NCI-H2029 treated with DMSO at 0.1 percent for 48 hours (cell line): ENCODE measurements around the gene CTSC.

Experiments
- DNase-seq: peaks from one replicate; lab custom pipeline; 2025; lab: John Stamatoyannopoulos, UW

CTSC gene

DNA sequence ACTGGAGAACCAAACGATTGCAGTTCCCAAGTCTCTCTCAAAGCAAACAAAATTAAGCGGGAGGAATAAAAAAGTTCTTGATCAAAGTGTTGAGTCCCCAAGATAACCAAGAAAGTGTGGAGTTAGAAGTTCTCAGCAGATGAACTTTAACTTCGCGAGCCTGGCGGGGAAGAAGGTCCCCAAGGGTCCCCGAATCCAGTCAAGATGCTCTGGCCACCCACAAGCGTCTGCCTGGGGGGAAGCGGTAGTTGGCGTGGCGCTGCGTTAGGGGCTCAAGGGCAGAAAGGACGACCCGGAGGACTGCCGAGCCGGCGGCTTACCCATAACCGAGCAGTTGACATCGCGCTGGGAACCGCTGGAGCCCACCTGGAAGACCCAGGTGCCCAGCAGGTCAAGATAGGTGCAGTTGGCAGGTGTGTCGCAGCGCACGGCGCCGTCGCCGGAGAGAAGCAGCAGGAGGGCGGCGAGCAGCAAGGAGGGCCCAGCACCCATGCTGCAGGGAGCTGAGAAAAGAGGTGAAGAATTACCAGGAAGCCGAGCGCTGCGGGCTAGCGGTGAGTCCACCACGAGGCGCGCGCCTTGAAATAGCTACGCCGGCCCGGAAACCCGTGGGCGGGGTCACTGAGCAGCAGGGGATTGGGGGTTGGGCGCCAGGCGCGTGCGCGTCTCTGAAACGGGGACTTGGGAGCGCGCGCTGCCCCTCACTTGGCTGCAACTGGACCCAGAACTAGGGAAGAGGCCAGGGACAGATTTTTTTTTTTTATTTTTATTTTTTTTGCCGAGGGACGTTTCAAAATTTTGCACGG lies at the start of gene CTSC:
TSS of gene CTSC (minus strand) at position 556 of the 806 bp plus-strand sequence. CDS start at position 492, 64 bp downstream.
- DNase-seq: peak; percentile 82

DNA sequence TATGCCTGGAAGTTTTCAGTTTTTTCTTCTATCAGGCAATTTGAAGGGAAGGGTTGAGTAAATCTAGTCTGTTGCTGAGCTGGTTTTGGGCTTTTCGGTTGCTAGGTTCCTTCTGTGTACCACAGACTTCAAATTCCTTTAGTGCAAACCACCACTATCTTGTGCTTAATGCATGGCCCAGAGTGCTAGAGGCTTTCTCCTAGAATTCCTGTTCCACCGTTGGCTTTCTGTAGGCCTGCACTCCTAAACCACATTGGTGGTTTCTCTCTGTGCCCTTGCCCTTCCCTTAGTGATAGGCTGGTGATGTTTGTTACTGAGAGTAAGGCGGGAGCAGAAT lies 47.1 kb upstream of the CTSC start:
- DNase-seq: no peak

DNA sequence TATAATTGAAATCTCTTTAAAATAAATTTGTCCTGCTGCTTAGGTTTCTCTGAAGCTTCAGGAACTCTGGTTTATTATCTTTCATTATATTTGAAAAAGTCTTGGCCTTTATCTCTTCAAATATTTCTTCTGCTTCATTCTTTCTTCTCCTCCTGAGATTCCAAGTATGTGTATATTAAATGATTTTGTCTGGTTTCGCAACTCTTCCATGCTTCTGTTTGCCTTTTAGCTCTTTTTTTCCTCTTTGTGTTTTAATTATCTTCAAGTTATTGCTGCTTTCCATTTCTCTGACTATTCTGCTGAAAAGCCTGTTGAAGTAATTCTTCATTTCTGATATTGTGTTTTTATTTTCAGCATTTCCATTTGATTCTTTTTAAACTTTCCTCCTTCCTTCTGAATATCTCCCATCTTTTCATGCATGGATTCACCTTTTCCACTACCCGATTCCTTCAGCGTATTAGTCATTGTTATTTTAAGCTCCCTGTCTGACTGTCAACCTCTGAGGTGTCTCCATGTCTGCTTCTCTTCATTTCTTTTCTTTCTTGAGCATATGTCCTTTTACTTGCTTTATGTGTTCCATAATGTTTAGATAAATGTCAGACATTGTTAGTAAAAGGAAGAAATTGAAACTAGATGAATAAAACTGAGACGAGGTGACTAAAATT lies 46.6 kb upstream of the CTSC start:
- DNase-seq: no peak

DNA sequence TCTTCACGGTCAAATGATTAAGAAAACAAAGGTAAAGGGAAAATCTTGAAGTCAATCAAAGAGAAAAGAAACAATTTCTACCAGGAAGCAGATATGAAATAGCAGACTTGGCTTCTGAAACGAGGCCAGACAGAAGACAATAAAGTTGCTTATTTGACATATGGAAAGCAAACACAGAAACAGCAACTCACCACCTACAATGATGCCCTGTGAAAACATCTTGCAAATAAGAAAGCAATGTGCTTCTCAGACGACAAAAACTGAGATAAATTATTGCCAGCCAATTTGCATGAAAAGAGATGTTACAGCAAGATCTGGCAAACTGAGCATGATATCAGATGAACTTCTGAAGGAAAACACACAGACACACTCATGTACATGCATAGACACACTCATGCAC lies 45.9 kb upstream of the CTSC start:
- no peak for DNase-seq

DNA sequence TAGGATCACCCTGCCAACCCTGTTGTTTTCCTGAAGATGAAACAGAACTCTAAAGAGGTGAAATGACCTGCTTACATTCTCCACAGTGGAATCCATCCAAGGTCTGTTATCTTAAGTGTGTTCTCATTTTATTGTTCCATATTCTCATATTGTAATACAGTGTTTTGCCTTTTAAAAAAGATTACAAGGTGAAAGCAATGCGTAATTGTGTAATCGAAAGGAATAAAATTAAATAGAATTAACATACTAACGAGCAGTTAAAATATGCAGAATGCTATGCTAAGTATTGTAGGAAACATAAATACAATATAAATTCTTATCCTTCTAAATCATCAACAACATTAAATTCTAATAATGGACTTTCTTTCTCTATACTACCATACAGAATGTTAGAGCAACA lies 41.6 kb upstream of the CTSC start:
- no peak for DNase-seq

DNA sequence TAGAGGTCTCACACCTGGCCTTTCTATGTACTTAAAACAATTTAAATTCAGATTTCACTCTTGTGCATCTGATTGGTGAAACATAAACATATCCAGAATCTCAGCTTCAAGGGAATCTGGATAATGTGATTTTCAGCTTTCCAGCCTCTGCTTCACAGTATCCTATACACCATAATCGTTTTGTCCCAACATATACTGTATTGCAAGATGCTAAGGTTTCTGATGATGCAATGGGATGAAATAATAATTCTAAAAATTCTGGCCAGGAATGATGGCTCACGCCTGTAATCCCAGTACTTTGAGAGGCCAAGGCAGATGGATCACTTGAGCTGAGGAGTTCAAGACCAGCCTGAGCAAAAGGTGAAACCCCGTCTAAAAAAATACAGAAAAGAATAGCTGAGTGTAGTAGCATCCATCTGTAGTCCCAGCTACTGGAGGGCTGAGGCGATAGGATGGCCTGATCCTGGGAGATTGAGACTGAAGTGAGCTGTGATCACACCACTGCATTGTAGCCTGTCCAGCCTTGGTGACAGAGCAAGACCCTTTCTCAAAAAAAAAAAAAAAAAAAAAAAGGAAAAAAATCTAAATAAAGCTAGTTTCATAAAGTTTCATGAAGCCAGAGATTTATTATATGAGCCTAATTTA lies 41.0 kb upstream of the CTSC start:
- no peak for DNase-seq

DNA sequence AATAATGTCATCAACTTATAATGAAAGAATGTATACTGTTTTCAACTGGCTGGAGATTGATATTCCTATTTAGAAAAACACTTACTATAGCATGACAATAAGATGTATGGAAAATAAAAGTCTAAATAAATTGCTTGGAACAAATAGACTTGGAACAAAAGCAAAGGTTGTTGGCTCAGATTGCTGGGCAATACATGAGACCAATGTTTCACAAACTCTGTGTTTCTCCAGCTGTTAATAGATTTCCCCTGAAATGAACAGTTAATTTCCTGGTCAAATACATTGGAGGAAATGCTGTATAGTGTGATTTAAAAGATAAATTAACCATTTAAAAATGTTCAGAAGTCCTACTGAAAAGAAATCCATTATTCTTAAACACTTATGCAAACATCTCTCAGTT lies 40.1 kb upstream of the CTSC start:
- no peak for DNase-seq

DNA sequence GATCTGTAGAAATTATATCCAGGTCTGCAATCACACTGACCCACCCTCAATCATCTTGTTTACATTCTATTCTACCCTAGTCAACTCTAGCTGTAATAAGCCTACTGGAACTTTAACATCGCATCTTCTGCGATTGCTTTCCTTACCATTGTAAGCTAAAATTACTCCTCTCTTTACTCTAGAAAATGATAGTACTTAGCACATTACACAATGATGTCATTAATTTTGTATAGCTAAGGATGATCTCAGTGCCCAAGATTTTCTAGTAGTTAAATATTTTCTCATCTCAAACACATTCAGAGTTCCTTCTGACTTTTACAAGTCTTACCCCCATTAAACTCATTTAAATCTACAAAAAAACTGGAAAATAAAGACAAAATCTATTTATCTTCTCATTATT lies 39.6 kb upstream of the CTSC start:
- DNase-seq: no peak

DNA sequence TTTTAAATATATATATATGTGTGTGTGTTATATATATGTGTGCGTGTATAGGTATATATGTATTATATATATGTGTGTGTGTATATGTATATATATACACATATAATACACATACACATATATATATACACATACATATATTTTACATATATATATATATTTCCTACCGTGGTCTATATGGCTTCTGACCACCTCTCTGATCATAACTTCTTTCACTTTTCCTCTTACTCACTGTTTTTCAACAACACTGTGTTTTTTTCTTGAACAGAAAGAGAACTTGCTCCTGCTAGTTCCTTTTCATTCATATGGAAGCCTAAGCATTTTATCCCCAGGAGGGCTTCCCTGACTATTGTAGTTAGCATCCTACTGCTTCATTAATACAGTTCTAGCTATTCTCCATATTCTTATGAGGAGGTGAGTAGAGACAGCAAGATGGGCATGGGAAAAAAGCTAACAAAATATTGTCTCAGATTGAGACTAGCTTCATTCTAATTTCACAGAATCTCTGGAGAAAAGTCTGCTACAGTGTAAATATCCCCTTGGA lies 38.5 kb upstream of the CTSC start:
- no peak for DNase-seq

DNA sequence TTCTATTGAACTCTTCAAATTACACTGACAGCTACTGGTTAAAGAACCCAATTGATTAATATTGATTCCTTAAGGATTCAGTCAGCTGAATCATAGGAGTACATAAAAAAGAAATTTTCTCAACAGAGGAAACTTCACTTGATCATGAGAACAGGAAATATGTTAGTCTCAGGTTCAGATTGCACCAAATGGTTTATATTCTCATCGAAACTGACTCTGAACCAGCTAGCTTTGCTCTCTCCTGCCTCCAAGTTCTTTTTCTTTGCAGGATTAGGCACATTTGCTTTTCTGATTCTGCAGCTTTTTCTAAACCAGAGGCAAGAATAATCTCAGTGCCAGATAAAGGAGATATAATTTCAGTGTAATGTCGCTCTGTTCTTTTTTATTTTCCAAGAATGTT lies 33.2 kb upstream of the CTSC start:
- DNase-seq: no peak

DNA sequence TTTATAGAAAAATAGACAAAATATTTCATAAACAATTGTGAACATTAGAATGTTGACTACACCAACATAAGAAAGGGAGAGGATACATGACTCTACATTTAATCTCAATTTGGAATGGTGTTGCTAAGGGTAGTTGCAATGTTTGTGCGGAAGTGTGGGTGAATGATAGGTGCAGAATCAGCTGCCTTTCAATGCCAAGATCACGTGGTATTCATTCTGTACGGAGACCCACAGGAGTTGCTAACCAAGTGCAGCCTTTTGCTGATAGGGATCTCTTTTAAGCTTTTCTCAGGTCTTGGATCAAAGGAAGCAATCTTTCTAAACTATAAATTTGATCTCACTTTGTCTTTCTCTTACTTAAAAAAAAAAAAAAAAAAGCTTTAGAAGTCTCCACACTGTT lies 29.8 kb upstream of the CTSC start:
- no peak for DNase-seq

DNA sequence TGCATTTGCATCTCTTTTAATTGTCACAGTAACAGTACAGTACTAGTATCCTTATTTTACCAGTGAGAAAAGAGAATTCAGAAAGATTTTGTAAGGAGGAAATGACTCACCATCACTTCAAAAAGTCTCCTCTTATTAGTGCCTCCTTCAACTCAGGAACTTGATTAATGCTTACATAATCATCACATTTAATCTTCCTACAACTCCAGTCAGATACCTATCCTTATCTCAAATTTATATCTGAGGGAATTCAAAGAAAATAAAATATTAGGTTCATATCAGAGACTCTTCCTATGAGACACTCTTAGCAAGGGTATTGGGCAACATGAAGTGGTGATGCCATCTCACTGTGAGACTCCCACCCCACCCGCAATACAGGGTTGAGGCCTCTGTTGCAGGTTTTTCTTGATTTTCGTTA lies 26.1 kb upstream of the CTSC start:
- DNase-seq: no peak

DNA sequence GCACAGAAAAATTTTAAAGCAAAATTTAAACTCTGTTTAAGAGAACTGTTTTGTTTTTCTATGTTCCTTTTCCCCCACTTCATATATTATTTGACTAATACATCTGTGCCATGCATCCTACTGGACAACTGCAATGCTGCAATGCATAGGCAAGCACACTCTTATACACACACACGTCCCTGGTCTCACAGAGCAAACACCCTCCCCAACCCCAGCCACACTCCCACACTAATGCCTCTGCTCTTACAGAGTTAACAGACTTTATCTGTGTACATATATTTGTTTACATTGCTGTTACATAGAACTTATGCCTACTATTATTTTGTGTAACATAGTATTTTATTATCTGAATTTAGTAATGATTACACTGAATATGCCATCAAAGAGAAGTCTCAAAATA lies 25.5 kb upstream of the CTSC start:
- DNase-seq: no peak

DNA sequence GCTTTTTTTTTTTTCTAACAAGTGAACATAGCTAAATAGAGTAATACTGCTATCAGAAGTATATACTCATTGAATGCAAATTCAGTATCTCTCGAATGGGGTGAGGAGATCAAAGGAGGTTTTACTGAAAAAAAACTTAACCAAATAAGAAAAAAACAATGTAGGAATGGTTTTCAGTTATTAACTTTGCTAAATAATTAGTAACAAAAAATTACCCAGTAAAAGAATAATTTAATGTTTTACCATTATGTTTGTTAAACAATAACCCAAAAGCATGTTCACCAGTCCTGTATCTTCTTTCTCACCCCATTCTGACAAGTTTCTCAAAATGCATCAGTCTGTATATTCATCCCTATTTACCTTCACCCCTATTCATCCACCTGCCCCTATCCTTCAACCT lies 22.6 kb upstream of the CTSC start:
- DNase-seq: no peak

DNA sequence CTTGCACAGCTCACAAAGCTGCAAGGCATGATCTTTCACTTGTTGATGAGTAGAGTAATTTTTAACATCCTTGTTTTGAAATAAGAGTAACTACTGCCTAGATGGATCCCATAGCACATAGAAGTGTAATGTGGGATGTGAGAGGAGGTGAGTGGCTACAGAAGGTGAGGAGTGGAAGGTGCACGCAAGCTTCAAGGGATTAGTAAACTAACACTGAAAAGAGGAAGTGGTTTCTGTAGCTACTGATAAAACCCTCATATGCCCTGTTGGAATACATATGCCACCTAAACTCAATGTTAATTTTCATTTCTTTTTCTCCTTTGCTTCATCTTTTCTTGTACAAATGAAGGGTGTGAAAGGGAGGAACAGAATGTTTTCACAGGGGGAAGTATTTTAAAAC lies 22.0 kb upstream of the CTSC start:
- DNase-seq: no peak

DNA sequence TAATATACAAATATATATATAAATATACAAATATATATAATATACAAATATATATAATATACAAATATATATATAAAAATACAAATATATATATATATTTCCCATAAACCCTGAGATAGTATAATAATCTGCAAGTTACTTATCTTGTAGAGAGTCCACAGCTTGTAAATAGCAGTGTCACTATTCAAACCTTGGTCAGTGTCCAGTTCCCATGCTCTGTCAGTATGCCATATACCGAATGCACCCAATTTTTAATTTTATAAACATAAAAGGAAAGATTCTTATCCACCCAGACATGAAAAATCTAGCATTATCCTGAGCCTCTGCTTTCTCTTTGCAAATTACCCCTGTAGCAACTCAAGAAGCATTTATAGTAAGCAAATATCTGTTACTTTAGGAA lies 21.6 kb upstream of the CTSC start:
- no peak for DNase-seq

DNA sequence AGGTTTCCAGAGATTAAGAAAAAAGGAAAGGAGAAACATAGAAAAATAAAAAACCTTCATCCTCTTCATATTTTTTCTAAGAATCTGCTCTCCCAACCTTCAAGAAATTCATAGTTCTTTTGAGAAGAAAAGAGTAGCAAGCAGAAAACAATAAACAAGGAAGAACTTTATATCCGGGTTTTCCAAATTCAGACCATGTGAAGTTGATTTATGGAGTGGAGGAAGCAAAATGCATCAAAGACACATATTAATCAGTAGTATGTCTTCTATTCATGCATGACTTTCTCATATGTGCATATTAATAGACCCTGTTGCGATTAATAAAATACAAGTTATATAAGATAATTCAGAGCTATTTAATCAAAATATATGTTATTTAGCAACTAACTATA lies 20.5 kb upstream of the CTSC start:
- DNase-seq: no peak

DNA sequence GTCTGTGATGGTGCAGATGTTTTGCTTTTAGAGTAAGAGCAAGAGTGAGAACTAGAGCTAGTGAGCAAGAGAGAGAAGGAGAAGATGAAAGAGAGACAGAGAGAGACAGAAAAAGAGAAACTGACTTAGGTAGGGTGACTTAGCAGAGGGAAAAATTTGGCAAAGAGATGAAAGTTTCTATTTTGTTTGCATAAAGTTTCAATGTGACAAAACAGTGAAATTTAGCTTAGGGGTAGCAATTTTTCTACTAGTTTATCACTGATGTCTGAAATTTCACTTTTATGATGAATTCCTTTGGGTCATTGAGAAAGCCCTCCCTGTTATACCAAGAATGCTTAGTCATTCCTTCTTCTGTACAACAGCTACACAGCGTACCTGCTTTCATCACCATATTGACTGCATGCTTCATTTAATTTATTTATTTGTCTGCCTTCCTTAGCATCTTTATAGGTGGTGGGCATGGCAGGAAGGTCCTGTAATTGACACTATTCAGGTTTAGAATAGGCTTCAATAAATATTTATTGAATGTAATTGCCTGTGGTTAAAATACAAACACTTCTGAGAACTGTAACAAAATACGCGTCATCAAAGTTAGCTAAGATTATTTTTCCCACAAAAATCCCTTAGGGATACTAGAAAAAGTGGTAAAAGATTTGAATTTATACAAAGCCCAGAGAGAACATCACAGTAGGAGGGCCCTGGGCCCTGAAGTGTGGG lies 19.9 kb upstream of the CTSC start:
- DNase-seq: no peak

DNA sequence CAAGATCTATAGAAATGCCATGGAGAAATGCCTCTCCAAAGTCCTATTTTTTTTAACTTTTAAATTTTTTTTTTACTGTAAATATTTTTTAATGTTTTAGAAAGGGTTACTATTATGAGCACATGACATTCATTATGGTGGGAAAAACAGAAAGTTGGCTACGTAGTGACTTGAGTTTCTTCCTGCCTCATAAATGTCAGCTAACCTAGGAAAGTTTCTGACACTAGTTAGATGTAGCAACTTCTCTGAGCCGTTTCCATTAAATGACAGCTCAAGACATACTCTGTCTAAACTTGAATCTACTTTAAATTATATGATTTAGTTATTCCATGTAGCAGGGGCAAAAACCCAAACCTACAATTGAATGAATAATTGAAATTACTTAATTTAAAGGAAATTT lies 18.4 kb upstream of the CTSC start:
- no peak for DNase-seq

DNA sequence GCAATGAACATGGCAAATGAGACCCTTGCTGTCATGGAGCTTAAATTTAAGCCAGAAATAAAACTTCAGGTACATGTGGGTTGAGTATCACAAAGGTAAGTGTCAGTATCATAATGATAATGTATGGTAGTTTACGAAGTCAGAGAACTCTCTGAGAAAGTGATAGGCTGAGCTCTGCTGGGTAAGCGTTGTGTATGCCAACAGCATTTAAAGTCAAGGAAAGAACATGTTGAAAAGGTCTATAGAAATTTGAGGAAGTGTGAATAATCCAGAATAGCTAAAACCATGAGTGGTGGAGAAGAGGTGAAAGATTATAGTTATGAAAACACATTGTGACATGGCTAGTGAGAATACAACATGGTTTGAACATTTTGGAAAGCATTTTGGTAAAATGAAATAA lies 17.4 kb upstream of the CTSC start:
- DNase-seq: no peak

DNA sequence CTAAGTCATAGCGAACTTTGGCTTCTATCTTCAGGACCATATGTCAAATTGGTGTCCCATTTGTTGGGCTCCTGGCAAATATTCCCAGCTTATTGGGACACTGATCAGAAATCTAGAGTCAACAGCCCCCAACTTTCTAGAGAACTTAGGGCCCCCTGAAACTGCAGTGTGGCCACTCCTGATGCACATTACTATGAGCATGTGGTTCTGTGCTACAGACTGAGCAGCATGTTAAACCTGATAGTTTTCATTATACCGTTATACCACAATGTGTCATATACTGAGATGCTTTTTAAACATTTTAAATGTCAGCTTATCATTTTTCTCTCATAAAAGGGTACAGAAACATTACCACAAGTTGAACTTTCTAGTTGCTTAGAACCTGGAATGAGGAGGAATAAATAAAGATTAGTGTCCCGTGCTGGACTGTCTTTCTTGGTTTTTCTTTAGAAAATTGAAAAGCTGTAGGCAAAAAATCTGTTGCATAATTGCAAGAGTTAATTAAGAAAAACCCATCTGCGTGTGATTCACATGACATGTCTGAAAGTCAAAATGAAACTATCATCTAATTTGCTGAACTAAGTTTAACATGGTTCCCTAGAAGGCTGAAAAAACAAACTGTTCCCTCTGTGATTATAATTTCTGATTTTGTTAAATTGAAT lies 16.4 kb upstream of the CTSC start:
- no peak for DNase-seq

DNA sequence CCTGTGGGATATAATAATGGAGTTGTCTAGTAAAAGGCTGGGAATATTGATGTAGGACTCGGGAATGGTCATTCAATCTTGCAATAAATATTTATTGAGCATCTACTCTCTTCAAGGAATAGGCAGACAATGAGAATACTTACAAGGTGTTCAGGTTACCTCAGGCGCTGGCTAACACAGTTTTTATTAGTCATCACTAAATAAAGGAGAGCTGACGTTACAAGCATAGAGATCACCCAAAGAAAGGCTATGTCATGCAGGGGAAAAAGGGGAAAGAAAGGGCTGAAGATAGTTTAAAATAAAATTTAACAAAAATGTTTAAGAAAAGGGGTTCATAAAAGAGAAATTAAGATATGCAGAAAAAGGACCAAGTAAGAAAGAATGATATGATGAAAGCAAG lies 15.8 kb upstream of the CTSC start:
- no peak for DNase-seq
